ENCODE data around the gene ROBO1. TPM values are rescaled to one million over a fixed set of nuclear protein-coding genes. Genes with fewer than 3 reads are reported as not detected.

ROBO1 gene
- total and polyA plus RNA-seq, 2 donors (not counting 3 experiments of a cell fraction or from before 2014, with no cell fraction given), result 5.9 to 14.2 TPM

GRCh38 chr3:79587150-79587549 is 180.6 kb downstream of the ROBO1 start:
- TF ChIP-seq EZH2 (IDR thresholded peaks at IDR 0.05; ENCODE audit: borderline replicate concordance, low read depth, low read length, severe bottlenecking) (no peak), MYC (IDR thresholded peaks at IDR 0.05; ENCODE audit: low read depth, low read length) (no peak)
- Histone ChIP-seq H3K4me1 (ENCODE audit: control insufficient read depth, extremely low read depth, insufficient read depth, low read length) (no peaks in the 10 kb centered on the region), H3K4me2 (ENCODE audit: insufficient read depth, low read length) (no peak overlapping the region), H3K79me2 (ENCODE audit: control insufficient read depth, insufficient read depth, low read length) (no peaks in the 10 kb centered on the region), H2AFZ (ENCODE audit: low read depth, low read length) (no peak overlapping the region), H3K4me3 (replicated peaks in 1 of 3; ENCODE audit: insufficient read depth in 1 of 3, low read depth in 1 of 3, low read length in 3 of 3) (no peak overlapping the region), H4K20me1 (replicated peaks; ENCODE audit: control insufficient read depth, extremely low read depth, insufficient read depth, low read length) (no peaks in the 10 kb centered on the region), H3K27me3 (ENCODE audit: control insufficient read depth in 2 of 2, insufficient read depth in 2 of 2, low read length in 2 of 2) (no peaks in the 10 kb centered on the region), H3K9me3 (replicated peaks; ENCODE audit: control insufficient read depth, insufficient read depth, low read length) (no peaks in the 10 kb centered on the region), H3K36me3 (ENCODE audit: control insufficient read depth in 2 of 2, extremely low read depth in 1 of 2, insufficient read depth in 2 of 2, low read length in 2 of 2) (no peaks in the 10 kb centered on the region), H3K9ac (replicated peaks; ENCODE audit: extremely low read depth, insufficient read depth, low read length) (no peak overlapping the region), H3K27ac (ENCODE audit: insufficient read depth, low read depth, low read length) (no peak overlapping the region), H3K9me1 (replicated peaks; ENCODE audit: control insufficient read depth, extremely low read depth, insufficient read depth, low read length) (no peaks in the 10 kb centered on the region)
- intact Hi-C loops (cut with micrococcal nuclease), result no loop called here
- no TSS peak for BruUV-seq (replicated peaks)
- POLR2A ChIA-PET, result interaction anchor here (0.6 kb wide), 1 partner anchor 716 kb away, joined by 3 read pairs; no protein-coding TSS in a partner anchor
- dilution Hi-C loops (cut with MboI; ENCODE audit: extremely low pct_ligation_motif_present, low sequenced_read_pairs), result no loop called here
- CTCF ChIA-PET, result interaction anchor here (0.9 kb wide), 1 partner anchor 8 kb away, joined by 3 read pairs; no protein-coding TSS in a partner anchor
- peak; percentile 60 for DNase-seq (ENCODE audit: low read depth, low spot score)
- FAIRE-seq, result no peak

DNA sequence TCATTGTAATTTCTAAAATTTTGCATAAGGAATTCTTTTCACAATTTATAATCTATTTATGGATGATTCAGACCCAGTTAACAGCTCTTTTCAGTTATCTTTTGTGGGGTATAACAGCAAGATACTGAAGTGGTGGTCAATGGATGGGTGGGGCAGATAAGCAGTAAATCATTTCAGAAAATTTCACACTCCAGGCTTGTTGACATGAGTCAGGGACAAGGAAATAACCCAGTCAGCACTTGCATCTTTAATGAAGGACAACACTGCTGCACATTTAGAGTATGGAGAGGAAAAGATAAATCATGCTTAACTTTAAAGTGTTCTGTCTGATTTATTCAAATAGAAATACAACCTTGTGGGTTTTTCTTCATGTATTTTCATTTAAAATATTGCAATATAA is 181.6 kb downstream of the ROBO1 start:
- DNase-seq (ENCODE audit: low read depth, low spot score) (peak; percentile 11), FAIRE-seq (no peak)
- Histone ChIP-seq H3K27ac (ENCODE audit: insufficient read depth, low read depth, low read length) (no peak overlapping the region), H3K9ac (replicated peaks; ENCODE audit: extremely low read depth, insufficient read depth, low read length) (no peak overlapping the region), H3K79me2 (ENCODE audit: control insufficient read depth, insufficient read depth, low read length) (no peaks in the 10 kb centered on the region), H3K9me3 (replicated peaks; ENCODE audit: control insufficient read depth, insufficient read depth, low read length) (no peaks in the 10 kb centered on the region), H3K27me3 (ENCODE audit: control insufficient read depth in 2 of 2, insufficient read depth in 2 of 2, low read length in 2 of 2) (no peaks in the 10 kb centered on the region), H2AFZ (ENCODE audit: low read depth, low read length) (no peak overlapping the region), H3K4me3 (replicated peaks in 1 of 3; ENCODE audit: insufficient read depth in 1 of 3, low read depth in 1 of 3, low read length in 3 of 3) (no peak overlapping the region), H3K4me1 (ENCODE audit: control insufficient read depth, extremely low read depth, insufficient read depth, low read length) (no peaks in the 10 kb centered on the region), H3K9me1 (replicated peaks; ENCODE audit: control insufficient read depth, extremely low read depth, insufficient read depth, low read length) (no peaks in the 10 kb centered on the region), H3K4me2 (ENCODE audit: insufficient read depth, low read length) (no peak overlapping the region), H4K20me1 (replicated peaks; ENCODE audit: control insufficient read depth, extremely low read depth, insufficient read depth, low read length) (no peaks in the 10 kb centered on the region), H3K36me3 (ENCODE audit: control insufficient read depth in 2 of 2, extremely low read depth in 1 of 2, insufficient read depth in 2 of 2, low read length in 2 of 2) (no peaks in the 10 kb centered on the region)
- dilution Hi-C loops (cut with MboI; ENCODE audit: extremely low pct_ligation_motif_present, low sequenced_read_pairs) (no loop called here), intact Hi-C loops (cut with micrococcal nuclease) (no loop called here)
- ChIA-PET CTCF (no interaction called here), POLR2A (no interaction called here)
- no peak for TF ChIP-seq FOS (IDR thresholded peaks at IDR 0.05; ENCODE audit: borderline replicate concordance, insufficient read depth, low read length)
- no peak for TF ChIP-seq MAX (IDR thresholded peaks at IDR 0.05; ENCODE audit: insufficient read depth, insufficient read length)
- no peak for TF ChIP-seq MYC (IDR thresholded peaks at IDR 0.05; ENCODE audit: low read depth, low read length)
- TF ChIP-seq POLR2A (IDR thresholded peaks at IDR 0.05; ENCODE audit: low read depth, low read length), result no peak
- no peak for TF ChIP-seq GATA2 (IDR thresholded peaks at IDR 0.05; ENCODE audit: insufficient read depth, insufficient read length, low read depth, low read length)
- no TSS peak for BruUV-seq (replicated peaks)

All from endothelial cell of umbilical vein (primary cell).